HAP-1 (cell line): ENCODE measurements around the gene LSAMP.

Source experiments
- DNase-seq, 2 experiments: peaks; one replicate each; pipeline ENCODE4 v3.0.0-alpha.2; 2016 to 2020; ENCODE audit warnings: low spot score in 2 of 2
- H3K27me3 ChIP-seq: fragments of 250-450 bp; sonication (Bioruptor Pico); 2 replicates; pipeline ENCODE4 v1.5.1; 2020; ENCODE audit warnings: low read depth, mild to moderate bottlenecking, moderate library complexity
- H3K36me3 ChIP-seq: fragments of 250-450 bp; sonication (Bioruptor Pico); replicated peaks from 2 replicates; pipeline ENCODE4 v1.5.1; 2020; ENCODE audit warnings: mild to moderate bottlenecking
- H3K4me1 ChIP-seq: fragments of 250-450 bp; sonication (Bioruptor Pico); 2 replicates; pipeline ENCODE4 v1.5.1; 2020; ENCODE audit warnings: mild to moderate bottlenecking
- H3K4me3 ChIP-seq: fragments of 250-450 bp; sonication (Bioruptor Pico); 2 replicates; pipeline ENCODE4 v1.5.1; 2020; ENCODE audit warnings: mild to moderate bottlenecking, moderate library complexity
- H3K9me3 ChIP-seq: fragments of 250-450 bp; sonication (Bioruptor Pico); 2 replicates; pipeline ENCODE4 v1.5.1; 2020; ENCODE audit warnings: mild to moderate bottlenecking, moderate library complexity
- in situ Hi-C: fragments of 300-500 bp; cut with MboI; formaldehyde crosslinking; loops from 3 replicates; pipeline ENCODE4 v1.14.3; 2020; ENCODE audit warnings: low sequenced_read_pairs, inconsistent platforms, mixed read lengths

The LSAMP gene

DNA sequence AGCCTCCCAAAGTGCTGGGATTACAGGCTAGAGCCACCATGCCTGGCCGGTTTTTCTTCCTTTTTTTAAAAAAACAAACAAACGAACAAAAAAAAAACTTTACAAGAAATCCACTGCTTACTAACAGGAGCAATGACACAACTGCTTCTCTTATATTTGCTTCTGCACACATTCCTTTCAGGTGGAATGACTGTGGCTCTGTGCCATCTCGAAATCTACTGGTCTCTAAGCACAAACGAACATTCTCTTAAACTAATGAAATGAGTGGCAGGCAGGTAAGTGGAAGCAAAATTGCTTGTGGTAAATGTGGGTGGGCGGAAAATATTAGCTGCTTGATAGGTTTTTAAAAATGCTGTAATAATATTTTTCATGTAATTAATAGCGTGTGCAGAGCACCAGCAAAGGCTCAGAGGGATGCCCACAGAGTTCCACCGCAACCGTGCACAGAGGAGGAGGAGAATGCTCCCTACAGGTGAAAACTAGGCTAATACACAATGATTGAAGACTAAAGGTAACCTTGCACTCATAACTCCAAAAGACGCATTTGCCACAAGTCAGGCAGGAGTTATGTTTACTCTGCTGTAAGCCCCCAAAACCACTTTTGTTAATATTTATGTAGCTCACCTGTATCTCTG is 77.4 kb downstream of the LSAMP start:
- H3K4me3 ChIP-seq = no peak overlapping the region
- no peaks in the 10 kb centered on the region for H3K27me3 ChIP-seq
- no peaks in the 10 kb centered on the region for H3K36me3 ChIP-seq
- DNase-seq = no peak
- H3K9me3 ChIP-seq = no peaks in the 10 kb centered on the region
- in situ Hi-C loops = no loop called here
- no peaks in the 10 kb centered on the region for H3K4me1 ChIP-seq

DNA sequence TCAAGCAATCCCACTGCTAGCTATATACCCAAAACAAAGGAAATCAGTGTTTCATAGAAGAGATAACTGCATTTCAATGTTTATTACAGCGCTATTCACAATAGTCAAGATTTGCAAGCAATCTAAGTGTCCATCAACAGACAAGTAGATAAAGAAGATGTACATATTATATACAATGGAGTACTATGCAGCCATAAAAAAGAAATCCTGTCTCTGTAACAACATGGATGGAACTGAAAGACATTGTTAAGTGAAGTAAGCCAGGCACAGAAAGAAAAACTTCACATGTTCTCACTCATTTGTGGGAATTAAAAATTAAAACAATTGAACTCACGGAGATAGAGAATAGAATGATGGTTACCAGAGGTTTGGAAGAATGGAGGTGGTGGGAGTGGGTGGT is 89.2 kb downstream of the LSAMP start:
- in situ Hi-C loops = no loop called here
- H3K4me3 ChIP-seq = no peak overlapping the region
- DNase-seq = no peak
- no peaks in the 10 kb centered on the region for H3K36me3 ChIP-seq
- no peaks in the 10 kb centered on the region for H3K4me1 ChIP-seq
- H3K27me3 ChIP-seq = no peaks in the 10 kb centered on the region
- no peaks in the 10 kb centered on the region for H3K9me3 ChIP-seq

DNA sequence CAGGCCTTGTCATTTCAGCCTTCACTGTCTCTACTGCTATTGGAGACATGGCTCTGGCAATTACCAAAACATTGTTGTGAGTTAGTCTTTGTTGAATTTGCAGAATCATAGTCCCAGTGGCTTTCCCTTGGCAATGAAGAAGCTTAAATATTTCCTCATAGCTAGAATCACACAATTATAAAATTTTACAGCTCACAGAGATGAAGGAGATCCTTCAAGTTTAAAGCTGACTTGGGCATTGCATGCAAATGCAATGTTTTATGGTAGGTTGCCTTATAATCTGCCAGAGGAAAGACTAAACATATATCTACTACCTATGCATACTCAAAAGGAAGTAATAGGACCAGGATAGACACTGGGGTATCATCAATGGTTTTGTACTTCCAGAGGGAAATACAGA is 90.9 kb downstream of the LSAMP start:
- H3K4me3 ChIP-seq = no peak overlapping the region
- H3K9me3 ChIP-seq = no peaks in the 10 kb centered on the region
- in situ Hi-C loops = no loop called here
- H3K4me1 ChIP-seq = no peaks in the 10 kb centered on the region
- no peaks in the 10 kb centered on the region for H3K27me3 ChIP-seq
- DNase-seq = no peak
- no peaks in the 10 kb centered on the region for H3K36me3 ChIP-seq

DNA sequence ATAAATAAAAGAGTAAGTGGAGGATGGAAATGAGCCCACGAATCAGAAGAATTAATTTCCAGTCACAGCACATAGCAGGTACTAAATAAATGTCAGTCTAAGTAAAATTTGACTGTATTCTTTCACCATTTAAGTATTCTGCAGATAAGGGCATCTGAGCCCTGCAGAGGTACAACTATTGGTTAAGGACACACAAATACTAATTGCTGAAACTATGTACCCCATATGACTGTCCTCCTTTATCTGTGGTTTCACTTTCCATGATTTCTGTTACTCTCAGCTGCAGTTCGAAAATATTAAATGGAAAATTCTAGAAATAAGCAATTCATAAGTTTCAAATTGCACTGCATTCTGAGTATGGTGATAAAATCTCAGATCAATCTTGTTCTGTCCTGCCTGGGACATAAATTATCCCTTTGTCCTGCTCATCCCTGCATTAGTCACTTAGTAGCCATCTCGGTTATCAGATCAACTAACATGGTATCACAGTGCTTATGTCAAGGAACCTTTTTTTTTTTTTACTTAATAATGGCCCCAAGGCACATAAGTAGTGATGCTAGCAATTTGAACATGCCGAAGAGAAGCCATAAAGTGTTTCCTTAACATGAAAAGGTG is 95.1 kb downstream of the LSAMP start:
- Histone ChIP-seq H3K4me1 (no peaks in the 10 kb centered on the region), H3K9me3 (no peaks in the 10 kb centered on the region), H3K36me3 (no peaks in the 10 kb centered on the region), H3K27me3 (no peaks in the 10 kb centered on the region), H3K4me3 (no peak overlapping the region)
- no peak for DNase-seq
- in situ Hi-C loops = no loop called here

DNA sequence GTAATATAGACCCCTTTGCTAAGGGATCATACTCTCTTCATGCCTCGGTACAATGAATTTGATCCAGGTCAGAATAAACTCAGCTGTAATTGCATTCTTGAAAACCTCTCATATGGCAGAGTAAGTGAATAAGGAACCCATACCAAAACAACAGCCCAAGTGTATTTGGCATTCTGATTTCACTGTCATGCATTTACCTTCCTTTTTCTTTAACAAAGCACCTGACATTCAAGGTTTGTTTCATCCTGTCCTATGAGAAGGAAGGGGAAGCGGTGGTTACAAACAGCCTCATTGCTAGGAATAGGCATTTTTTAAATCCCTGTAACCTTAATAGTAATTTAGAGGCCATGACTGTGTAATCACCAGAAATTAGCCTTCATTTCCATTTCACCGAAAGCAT is 97.1 kb downstream of the LSAMP start:
- Histone ChIP-seq H3K27me3 (no peaks in the 10 kb centered on the region), H3K4me1 (no peaks in the 10 kb centered on the region), H3K36me3 (no peaks in the 10 kb centered on the region), H3K4me3 (no peak overlapping the region), H3K9me3 (no peaks in the 10 kb centered on the region)
- DNase-seq = no peak
- in situ Hi-C loops = no loop called here

DNA sequence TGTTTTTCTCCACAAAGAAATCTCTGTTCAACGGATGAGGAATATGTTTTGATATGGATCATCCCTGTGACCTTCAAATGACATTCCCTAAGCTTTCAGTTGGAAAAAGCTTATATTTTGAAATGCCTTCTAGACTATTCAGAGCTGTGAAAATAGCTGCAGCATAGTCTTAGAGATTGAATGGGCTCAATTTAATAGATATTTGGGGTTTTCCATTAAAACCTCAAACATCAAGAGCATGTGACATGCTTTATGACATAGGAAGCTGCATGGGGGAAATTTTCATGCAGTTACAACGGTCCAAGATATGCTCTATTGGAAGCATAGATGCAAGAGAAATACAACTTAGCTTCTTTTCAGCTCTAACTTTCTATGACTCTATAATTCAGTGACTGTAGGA is 102.8 kb downstream of the LSAMP start:
- no peak for DNase-seq
- H3K4me3 ChIP-seq = no peak overlapping the region
- no peaks in the 10 kb centered on the region for H3K9me3 ChIP-seq
- H3K36me3 ChIP-seq = no peaks in the 10 kb centered on the region
- H3K4me1 ChIP-seq = no peaks in the 10 kb centered on the region
- in situ Hi-C loops = no loop called here
- no peaks in the 10 kb centered on the region for H3K27me3 ChIP-seq

DNA sequence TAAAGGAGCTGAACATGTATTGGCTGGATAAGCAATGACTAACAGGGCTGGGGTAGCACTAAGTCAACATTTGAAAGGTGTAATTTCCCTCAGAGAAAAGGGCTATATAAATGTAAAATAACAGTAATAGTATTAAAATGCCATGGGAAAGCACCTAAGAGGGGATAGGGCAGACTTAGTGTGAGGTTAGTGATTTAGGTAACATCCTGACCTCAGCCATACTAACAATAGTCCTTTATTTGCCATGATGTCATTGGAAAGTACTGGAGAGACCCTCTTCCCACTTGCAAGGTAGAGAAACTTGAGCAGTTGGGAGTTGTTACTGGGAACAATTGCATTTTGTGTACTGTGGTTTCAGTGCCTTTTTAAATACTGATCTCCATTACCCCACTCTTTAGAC is 103.4 kb downstream of the LSAMP start:
- Histone ChIP-seq H3K4me3 (no peak overlapping the region), H3K36me3 (no peaks in the 10 kb centered on the region), H3K27me3 (no peaks in the 10 kb centered on the region), H3K9me3 (no peaks in the 10 kb centered on the region), H3K4me1 (no peaks in the 10 kb centered on the region)
- in situ Hi-C loops = no loop called here
- DNase-seq = no peak

DNA sequence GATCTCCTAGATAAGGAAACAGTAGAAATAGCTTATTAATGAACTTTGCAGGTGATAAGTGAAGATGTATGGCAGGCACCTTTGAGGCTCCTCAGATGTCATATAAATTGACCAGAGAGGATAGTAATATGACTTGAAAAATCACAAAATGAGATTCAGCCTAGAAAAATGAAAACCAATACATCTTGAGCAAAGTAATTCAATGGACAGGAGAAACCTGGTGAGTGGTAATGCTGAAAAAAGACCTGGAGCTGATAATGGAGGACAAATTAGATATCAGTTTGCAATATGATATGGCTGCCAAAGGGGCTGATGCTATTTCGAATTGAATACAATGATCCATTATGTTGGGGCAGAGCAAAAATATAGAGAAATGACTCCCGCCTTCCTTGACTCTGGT is 103.9 kb downstream of the LSAMP start:
- no peak for DNase-seq
- H3K4me3 ChIP-seq = no peak overlapping the region
- no peaks in the 10 kb centered on the region for H3K9me3 ChIP-seq
- no peaks in the 10 kb centered on the region for H3K27me3 ChIP-seq
- H3K36me3 ChIP-seq = no peaks in the 10 kb centered on the region
- in situ Hi-C loops = no loop called here
- no peaks in the 10 kb centered on the region for H3K4me1 ChIP-seq

DNA sequence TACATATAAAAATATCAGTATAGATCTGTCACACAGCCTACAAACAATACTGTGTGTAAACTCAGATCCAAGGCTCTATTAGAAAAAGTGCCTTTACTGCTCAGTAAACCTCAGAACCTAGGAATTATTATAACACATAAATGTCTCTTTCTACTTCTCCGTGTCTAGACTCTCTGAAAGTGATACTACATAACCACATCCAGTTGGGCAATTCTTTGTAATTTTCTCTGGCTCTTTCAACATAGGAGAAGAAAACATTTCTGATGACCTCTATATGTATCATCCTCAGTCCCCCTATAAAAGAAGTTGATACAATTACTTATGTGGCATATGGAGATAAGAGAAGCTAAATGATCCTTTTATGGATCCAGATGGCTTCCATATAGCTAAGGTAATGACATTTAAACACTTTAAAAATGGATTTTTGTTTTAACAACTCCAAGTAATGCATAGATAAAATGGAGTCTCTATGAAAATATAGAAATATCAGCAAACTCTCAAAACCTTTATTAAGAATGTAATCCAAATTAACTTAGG is 104.5 kb downstream of the LSAMP start:
- Histone ChIP-seq H3K4me3 (no peak overlapping the region), H3K36me3 (no peaks in the 10 kb centered on the region), H3K9me3 (no peaks in the 10 kb centered on the region), H3K27me3 (no peaks in the 10 kb centered on the region), H3K4me1 (no peaks in the 10 kb centered on the region)
- in situ Hi-C loops = no loop called here
- DNase-seq = no peak

DNA sequence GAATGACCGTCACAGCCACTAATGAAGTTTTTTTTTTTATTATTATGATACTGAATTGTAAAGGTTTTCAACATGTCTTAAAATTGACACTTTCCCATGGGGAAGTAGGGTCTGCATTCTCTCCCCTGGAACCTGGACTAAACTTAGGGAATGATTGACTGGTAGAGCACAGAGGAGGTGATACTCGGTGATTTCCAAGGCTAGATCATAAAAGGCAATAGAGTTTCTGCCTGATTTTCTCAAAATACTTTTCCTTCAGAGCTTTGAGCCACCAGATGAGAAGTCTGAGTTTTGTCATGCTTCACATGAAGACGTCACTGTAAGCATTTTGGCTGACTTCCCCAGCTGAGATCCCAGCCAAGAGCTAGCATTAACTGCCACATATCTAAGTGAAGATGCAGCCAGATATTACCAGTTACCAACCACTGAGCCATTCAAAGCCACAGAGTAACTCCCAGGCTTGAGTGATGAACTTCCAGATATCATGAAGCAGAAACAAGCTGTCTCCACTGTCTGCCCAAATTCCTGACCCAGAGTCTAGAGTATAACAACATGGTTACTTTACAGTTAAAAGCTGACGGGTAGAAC is 105.8 kb downstream of the LSAMP start:
- no peaks in the 10 kb centered on the region for H3K4me1 ChIP-seq
- no peaks in the 10 kb centered on the region for H3K9me3 ChIP-seq
- H3K36me3 ChIP-seq = no peaks in the 10 kb centered on the region
- DNase-seq = no peak
- no peaks in the 10 kb centered on the region for H3K27me3 ChIP-seq
- no peak overlapping the region for H3K4me3 ChIP-seq
- in situ Hi-C loops = no loop called here

DNA sequence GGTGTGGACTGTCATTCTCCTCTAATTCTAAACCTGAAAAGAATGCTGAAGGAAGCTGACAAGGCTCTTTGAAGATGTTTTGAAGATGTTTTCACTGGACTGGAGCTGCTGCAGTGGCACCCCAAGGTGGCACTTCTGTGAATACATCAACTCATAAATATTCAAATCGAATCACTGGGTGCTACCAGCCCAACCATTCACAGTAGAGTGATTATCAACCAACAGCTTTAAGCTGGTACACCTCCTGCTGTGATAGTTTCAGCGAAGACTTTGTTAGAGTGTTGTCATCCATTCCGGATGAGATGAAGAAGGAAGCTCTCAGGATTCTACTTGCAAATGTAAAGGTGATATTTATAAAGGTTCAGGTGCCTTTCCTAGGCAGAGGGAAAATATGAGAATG is 106.6 kb downstream of the LSAMP start:
- Histone ChIP-seq H3K36me3 (no peaks in the 10 kb centered on the region), H3K4me1 (no peaks in the 10 kb centered on the region), H3K4me3 (no peak overlapping the region), H3K9me3 (no peaks in the 10 kb centered on the region), H3K27me3 (no peaks in the 10 kb centered on the region)
- no peak for DNase-seq
- in situ Hi-C loops = no loop called here

DNA sequence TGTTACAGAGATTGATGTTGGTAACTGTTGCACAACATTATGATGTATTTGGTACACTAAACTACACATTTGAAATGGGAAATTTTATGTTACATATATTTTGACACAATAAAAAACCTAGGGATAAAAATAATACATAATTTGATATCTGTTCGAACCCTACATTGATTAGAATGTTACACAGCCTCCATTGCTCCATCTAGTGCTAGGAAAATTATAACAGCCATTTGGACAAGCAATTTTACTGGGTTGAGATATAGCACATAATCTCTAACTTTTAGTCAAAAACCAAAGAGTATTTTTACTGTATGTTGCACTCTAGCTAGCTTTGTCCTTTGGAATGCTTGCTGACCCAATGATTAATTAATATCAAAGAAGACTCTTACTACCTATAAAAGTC is 108.1 kb downstream of the LSAMP start:
- no peaks in the 10 kb centered on the region for H3K27me3 ChIP-seq
- H3K4me3 ChIP-seq = no peak overlapping the region
- no peaks in the 10 kb centered on the region for H3K36me3 ChIP-seq
- DNase-seq = no peak
- no peaks in the 10 kb centered on the region for H3K9me3 ChIP-seq
- no peaks in the 10 kb centered on the region for H3K4me1 ChIP-seq
- in situ Hi-C loops = no loop called here

DNA sequence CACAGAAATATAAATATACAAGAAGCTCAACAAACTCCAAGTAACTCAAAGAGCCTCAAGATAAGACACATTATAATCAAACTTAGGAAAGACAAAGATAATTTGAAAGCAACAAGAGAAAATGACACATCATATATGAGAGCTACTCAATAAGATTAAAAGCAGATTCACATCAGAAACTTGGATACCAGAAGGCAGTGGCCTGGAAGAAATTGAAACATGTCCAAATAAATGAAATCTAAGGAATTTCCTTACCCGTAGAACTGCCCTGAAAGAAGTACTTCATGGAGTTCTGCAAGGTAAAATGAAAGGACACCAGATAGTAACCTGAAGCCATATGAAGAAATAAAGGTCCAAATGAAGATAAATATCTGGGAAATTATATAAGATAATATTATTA is 113.9 kb downstream of the LSAMP start:
- H3K27me3 ChIP-seq = no peaks in the 10 kb centered on the region
- no peak for DNase-seq
- H3K36me3 ChIP-seq = no peaks in the 10 kb centered on the region
- no peak overlapping the region for H3K4me3 ChIP-seq
- H3K9me3 ChIP-seq = no peaks in the 10 kb centered on the region
- no peaks in the 10 kb centered on the region for H3K4me1 ChIP-seq
- in situ Hi-C loops = no loop called here

DNA sequence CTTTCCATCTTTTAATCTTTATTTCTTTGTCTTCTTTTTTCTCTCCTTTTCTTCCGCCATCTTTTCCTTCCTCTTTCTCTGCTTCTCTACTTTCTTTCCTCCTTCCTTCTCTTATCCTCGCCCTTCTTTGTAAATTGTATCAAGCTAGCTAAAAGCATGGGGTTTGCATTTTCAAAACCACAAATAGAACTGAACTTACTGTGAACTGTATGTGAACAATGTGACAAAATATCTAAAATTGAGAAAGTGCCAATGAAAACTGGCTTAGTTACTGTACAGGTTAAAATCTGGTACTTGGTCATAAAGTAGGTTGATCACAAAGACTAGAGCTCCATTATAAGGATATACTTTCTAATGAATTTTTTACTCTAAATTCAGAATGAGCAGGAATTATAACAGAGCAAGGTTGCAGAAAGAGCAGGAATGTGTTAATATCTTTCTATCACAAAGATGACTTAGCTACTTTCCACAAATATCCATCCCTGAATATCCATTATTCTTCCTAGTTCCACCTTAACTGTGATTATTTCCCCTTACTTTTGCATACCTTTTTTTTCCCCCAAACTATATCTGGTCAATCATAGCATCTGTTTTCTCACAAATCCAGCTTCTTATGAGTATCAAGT is 122.4 kb downstream of the LSAMP start:
- in situ Hi-C loops = no loop called here

More for the DNA sequence above, 122.4 kb downstream of the LSAMP start:
- Histone ChIP-seq H3K9me3 (no peaks in the 10 kb centered on the region), H3K4me1 (no peaks in the 10 kb centered on the region), H3K27me3 (no peaks in the 10 kb centered on the region), H3K36me3 (no peaks in the 10 kb centered on the region), H3K4me3 (no peak overlapping the region)
- no peak for DNase-seq
